Hematopoietic multipotent progenitor cell treated with erythropoietin and hydrocortisone succinate and interleukin-3 and kit ligand, for 4 days (in vitro differentiated cells): Measurements from ENCODE around the gene GAMT.
"Not testable (repeated sequence)": the region's sequence is repeated elsewhere in the genome, so short reads cannot be mapped to it uniquely, and the experiment has no call there.

ENCODE experiments used
- DNase-seq: peaks from one replicate; pipeline ENCODE4 v3.0.0-alpha.2; 2015

The GAMT gene

DNA sequence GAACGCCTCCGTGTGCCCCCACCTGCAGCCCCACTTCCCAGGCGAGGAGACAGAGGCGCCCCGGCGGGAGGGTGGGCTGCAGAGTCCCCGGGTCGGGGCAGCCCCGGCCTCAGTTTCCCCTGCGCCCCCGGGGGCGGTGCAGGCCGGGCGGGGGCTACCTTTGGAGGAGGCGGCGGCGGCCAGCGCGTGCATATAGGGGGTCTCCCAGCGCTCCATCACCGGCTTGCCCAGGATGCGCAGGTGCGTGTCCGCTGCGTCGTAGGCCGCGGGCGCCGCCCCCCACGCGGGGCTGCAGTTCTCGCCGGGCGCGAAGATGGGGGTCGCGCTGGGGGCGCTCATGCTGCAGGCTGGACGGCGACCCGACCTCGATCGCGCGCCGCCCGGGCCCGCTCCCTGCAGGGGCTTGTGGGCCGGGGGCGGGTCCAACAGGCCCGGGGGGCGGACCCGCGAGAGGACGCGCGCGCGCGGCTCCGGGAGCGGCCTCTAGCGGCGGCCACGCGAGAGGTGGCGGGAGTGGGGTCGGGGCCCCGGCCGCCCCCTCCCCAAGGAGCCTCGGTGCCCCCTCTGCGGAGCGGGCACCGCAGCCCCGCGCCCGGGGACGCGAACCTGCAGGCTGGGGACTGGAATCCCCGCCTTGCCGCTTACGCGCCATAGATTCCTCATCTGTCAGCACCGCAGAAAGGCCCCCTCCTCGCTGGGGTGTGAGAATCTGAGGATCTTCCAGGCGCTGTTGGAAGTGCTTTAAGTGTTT lies at the start of gene GAMT:
Gene GAMT, minus strand, starts transcription at position 405 of the 751 bp plus-strand sequence. Its CDS starts 66 bp downstream, at position 339.
- peak; percentile 77 for DNase-seq

- DNase-seq, result peak; percentile 65
These were observed 48.4 kb upstream of the GAMT start, which contains the start of gene APC2 for GRCh38 chr19:1449467-1450442. Gene APC2, plus strand, starts transcription at chr19:1450121. Its CDS starts 2,881 bp downstream, at chr19:1453002.

DNA sequence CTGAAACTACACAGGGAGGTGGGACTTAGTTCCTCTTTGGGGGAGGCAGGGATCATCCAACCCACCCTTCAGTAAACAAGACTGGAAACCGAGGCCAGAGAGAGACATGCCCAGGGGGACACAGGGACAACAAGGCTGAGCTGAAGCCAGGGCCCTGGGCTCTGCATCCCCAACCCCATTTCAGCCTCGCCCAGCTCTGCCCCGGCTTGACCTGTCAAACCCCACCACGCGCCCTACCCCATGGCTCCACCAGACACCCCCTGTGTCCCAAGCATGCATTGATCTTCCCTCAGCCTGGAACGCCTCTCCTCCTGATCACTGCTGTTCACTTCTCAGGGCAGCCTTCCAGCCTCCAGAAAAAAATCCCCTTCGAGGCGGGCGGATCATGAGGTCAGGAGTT lies 46.6 kb upstream of the GAMT start:
- no peak for DNase-seq

DNA sequence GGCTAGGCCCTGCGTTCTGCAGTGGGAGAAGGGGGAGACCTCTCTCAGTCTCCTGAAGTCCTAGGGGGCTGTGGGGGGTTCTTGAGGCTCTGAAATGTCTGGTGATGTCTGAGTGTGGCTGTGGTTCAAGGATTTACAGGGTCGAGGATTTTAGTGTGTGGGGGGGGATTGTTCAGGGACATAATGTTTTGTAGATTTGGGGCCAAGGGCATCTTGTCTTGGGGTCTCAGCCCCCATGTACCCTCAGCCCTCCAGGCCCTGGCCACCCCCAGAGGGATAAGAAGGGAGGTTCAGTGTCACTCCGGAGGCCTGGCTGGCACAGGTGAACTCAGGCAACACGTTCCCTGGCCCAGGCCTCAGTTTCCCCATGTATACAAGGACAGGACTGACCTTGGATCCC lies 46.2 kb upstream of the GAMT start:
- no peak for DNase-seq

DNA sequence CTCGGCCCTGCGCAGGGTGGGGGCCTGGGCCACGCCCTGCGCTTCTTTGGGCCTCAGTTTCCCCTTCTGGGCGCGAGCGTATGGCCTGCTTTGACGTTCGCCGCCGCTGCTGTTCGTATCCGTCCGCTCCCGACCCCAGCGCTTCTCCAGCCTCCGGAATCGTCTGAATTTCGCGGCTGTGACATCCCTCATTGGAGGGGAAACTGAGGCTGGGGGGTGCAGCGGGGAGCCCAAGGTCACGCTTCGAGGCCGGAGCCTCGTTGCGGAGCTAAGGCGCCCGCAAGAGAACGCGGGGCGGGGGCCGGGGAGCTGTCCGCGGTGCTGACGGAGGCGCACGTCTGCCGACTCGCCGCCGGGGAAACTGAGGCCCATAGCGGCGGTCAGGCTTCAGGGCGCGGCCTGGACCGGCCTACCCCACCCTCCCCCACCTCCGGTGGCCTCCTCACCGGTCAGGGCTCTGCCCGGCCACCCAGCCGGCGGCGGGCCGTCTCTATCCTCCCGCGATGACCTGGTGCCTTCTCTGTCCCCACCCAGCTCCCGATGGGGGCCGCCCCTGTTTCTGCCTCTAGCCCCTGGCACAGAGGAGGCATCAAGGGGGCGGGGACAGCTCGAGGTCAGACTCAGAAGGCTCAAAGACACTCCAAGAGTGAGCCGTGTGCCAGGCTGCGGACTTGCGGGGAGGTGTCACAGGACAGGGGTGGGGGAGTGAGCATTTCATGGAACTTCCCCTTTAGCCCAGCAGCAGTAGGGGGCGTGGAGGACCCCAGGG lies 45.6 kb upstream of the GAMT start:
- DNase-seq, result peak; percentile 67

DNA sequence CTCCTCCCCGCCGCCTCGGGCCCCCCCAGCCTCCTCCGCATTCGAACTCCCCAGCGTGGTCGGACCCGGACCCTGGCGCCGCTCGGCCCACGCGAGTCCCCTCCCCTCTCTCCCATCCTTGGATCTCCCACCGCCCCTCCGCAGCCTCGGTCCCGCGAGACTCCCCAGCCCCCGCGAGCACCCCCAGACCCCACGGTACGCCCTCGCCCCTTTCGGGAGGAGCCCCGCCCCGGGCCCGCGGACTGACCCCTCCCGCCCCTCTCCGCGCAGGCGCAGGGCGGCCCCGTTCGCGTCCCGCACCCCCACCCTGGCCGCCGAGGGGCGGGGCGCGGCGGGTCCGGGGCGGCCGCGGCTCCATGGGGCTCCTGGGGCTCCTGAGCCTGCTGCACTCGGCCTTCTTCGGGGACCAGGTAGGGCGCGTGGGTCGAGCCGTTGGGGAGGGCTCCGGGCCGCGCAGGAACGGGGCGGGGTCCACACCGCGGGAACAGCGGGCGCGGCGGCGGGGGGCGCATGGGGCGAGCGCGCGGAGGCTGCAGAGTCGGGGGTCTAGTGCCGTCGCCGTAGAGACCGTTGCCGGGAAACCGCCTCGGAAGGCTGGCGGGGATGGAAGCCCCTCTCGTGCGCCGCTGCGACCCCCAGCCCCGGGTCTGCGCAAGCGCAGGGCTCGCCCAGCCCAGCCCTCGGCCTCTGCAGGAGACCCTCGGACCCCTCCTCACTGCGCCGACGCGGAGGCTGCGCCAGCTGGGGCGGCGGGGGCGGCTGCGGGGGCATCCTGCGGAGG lies 44.8 kb upstream of the GAMT start:
- DNase-seq, result peak; percentile 47

DNA sequence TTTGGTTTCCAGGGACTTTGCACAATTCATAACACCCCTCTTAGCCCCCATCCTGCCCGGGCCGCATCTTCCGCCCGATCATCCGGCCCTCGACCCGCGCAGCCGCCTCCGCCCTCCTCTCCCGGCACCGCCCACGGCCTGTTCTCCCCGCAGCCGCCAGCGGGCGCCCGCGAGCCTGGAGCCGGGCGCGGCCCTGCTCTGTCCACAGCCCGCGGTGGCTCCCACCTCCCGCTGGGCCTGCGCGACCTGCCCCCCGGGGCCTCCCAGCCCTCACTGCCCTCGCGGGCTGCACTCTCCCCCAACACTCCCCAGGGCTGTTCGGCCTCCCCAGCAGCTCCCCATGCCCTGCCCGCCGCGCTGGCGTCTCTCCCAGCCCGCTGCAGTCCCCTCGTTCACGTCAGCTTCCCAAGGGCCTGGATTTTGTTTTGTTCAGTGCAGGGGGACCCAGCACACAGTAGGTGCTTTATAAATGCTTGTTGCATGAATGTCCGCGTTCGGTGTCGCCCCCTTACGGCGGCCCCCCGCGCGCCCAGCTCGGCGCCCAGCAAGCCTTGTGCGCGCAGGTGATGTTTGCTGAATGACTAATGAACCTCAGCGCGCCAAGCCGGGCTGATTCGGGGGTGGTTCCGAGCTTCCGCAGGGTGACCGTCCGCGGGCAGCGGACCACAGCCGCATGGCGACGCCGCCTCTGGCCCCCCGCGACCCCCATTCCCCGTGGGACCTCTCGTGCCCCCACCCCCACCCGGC lies 44.0 kb upstream of the GAMT start:
- peak; percentile 86 for DNase-seq

DNA sequence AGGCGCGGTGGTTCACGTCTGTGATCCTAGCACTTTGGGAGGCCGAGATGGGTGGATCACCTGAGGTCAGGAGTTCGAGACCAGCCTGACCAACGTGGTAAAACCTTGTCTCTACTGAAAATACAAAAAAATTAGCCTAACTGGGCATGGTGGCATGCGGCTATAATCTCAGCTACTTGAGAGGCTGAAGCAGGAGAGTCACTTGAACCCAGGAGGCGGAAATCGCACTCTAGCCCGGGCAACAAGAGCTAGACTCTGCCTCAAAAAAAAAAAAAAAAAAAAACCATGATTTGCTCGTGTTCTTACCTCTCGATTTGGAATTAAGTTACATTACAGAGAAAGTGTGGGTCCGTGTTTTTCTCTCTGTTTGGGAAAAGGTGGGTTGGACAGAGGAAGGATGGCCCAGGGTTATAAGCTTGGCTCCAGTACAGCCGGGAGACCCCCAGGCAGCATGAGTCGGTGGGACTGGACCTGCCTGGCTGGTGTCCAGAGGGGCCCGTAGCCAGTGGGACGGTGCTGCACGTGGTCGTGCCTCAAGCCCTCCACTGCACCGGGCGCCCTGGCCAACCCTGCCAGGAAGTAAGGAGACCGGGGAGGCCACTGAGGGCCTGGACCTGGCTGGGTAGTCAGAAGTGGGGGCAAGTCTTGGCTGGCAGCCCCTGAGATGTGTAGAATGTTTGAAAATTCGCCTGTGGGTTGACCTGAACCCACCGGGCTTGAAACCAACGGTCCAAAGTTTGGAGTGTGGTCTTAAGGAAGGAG lies 40.5 kb upstream of the GAMT start:
- DNase-seq, result no peak

GRCh38 chr19:1441022-1441426 lies 39.7 kb upstream of the GAMT start:
- DNase-seq, result no peak

DNA sequence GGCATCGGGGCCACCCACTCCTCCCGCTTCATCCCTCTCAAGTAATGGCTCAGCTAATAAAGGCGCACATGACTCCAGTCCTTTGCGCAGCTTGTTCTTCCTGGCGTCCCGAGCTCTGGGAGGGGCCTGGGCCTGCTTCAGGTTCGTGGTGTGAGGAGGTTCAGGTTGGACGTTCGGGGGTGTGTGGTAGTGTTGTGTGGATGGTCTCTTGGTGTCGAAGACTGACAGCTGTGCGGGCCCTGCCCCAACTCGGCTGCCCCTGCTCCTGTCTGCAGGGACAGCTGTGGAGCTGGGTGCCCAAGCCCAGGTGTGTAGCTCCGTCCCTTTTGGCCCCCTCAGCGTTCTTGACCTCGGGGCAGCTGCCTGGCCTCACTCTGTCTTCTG lies 39.1 kb upstream of the GAMT start:
- no peak for DNase-seq

GRCh38 chr19:1439525-1440417 lies 38.4 kb upstream of the GAMT start:
- not testable (repeated sequence) for DNase-seq

- DNase-seq, result peak; percentile 45
These were observed 37.6 kb upstream of the GAMT start for GRCh38 chr19:1438933-1439354.

DNA sequence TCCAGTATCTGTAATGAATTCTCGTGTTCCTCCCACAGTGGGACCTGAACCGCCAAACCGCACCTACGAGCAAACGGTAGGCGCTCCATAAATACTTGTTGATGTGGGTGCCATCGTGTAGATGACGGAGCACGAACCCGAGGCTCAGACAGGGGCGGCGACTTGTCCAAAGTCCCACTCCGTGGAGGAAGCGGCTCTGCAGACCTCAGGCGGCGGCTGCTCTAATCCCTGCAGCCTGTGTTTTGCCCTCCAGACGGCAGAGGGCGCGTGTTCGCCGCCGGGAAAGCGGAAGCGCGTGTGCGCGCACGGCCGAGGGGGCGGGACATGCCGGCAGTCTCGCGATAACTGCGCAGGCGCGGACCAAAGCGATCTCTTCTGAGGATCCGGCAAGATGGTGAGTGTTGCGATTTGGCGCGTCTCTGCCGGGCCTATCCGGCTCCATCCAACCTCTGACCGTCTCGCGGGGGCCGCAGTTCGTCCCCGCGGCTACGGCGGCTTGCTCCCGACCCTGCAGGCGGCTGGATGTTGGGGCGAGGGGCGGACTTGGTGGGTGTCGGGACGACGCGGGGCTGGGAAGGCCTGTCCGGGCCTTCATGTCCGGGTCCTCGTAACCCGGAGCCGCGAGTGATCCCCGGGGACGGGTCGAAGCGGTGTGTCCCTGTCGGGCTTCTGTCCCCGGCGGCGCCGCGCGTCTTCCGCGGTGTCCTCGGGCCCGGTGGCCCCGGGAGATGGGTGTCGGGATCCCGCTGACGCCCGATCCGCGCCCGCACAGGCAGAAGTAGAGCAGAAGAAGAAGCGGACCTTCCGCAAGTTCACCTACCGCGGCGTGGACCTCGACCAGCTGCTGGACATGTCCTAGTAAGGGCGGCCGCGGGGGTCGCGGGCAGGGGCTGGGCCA lies 36.9 kb upstream of the GAMT start, which contains the start of gene RPS15:
Gene RPS15, plus strand, starts transcription at position 362 of the 898 bp plus-strand sequence. Its CDS starts 30 bp downstream, at position 392.
- peak; percentile 97 for DNase-seq

GRCh38 chr19:1437609-1438008 lies 36.3 kb upstream of the GAMT start:
- no peak for DNase-seq

DNA sequence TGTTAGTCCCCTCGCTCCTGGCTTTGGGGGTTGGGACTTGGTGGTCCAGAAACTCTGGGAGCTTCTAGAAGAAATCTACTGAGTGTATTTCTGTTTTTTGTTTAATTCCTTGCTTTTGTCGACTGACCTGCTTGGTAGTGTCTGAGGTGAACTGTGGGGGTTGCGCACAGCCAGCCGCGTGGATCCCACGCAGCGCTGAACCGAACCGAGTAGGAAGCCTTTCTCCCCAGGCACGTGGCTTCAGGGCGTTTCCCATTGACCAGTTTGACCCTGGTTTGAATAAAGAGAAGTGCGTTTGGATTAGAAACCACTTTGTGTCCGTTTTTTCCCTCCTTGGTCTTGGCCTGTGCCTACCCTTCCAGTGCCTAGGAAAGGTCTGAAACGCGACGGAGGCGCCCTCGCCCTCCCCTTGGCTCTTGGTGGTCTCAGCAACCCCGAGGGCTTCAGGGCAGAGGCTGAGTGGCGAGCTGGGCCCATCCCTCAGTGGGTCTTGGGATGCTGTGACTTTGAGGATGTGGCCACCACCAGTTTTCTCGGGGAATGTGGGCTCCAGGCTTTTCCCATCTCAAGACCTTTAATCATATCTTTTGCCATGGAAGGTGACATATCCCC lies 34.1 kb upstream of the GAMT start:
- no peak for DNase-seq

GRCh38 chr19:1434577-1435060 lies 33.3 kb upstream of the GAMT start:
- DNase-seq, result no peak

DNA sequence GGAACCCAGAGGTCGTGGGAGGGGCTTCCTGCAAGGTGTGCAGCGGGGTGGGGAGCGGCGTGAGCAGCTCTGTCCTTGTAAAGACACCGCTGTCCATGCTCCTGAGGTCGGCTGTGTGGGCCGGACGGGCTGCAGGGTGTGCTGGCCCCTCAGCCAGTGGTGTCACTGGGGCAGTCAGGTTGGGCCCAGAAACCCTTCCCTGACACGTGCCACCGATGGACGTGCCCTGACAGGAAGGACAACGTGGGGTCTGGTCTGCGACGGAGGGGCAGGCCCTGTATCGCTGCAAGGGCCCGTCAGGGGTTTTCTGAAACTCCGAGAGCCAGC lies 32.7 kb upstream of the GAMT start:
- DNase-seq, result no peak
